HEK293T (cell line): ENCODE results near the gene TRIM67.

Source experiments
- CTCF ChIA-PET: fragments of 350-600 bp; formaldehyde crosslinking; extraction: SDS; loops from one replicate; lab custom pipeline; 2021; ENCODE audit warnings: antibody characterized with exemption, inconsistent platforms; lab: Yijun Ruan, JAX
- POLR2A ChIA-PET: fragments of 350-600 bp; formaldehyde crosslinking; extraction: SDS; loops from one replicate; lab custom pipeline; 2020; ENCODE audit warnings: antibody characterized with exemption, inconsistent platforms; lab: Yijun Ruan, JAX
- DNase-seq: peaks from one replicate; pipeline ENCODE4 v3.0.0; 2012; ENCODE audit warnings: mixed read lengths; ENCODE audit errors: extremely low spot score
- ARNT ChIP-seq: fragments of 450-650 bp; IDR thresholded peaks from 2 replicates; pipeline ENCODE4 v1.6.1; 2017; ENCODE audit warnings: mild to moderate bottlenecking
- BHLHE40 ChIP-seq: fragments of 450-650 bp; IDR thresholded peaks from 2 replicates; pipeline ENCODE4 v1.6.1; 2016; ENCODE audit warnings: mild to moderate bottlenecking, moderate library complexity, borderline replicate concordance
- CTBP1 ChIP-seq: fragments of 450-650 bp; IDR thresholded peaks from 2 replicates; pipeline ENCODE4 v1.6.1; 2016; ENCODE audit warnings: borderline replicate concordance
- ELF4 ChIP-seq: fragments of 450-650 bp; IDR thresholded peaks from 2 replicates; pipeline ENCODE4 v1.6.1; 2017; ENCODE audit warnings: antibody characterized with exemption
- FOXA1 ChIP-seq: fragments of 450-650 bp; IDR thresholded peaks from 2 replicates; pipeline ENCODE4 v1.6.1; 2016; ENCODE audit warnings: mild to moderate bottlenecking
- FOXK2 ChIP-seq: fragments of 450-650 bp; IDR thresholded peaks from 2 replicates; pipeline ENCODE4 v1.6.1; 2016; ENCODE audit warnings: mild to moderate bottlenecking
- FOXM1 ChIP-seq: fragments of 450-650 bp; IDR thresholded peaks from 2 replicates; pipeline ENCODE4 v1.6.1; 2017; ENCODE audit warnings: mild to moderate bottlenecking, borderline replicate concordance
- HDGF ChIP-seq: fragments of 450-650 bp; IDR thresholded peaks from 2 replicates; pipeline ENCODE4 v1.6.1; 2017; ENCODE audit warnings: antibody characterized with exemption, borderline replicate concordance
- L3MBTL2 ChIP-seq: fragments of 450-650 bp; conservative IDR thresholded peaks from 2 replicates; pipeline ENCODE4 v1.6.1; 2016; ENCODE audit warnings: mild to moderate bottlenecking
- LEF1 ChIP-seq: fragments of 450-650 bp; IDR thresholded peaks from 2 replicates; pipeline ENCODE4 v1.6.1; 2017; ENCODE audit warnings: mild to moderate bottlenecking, borderline replicate concordance
- PKNOX1 ChIP-seq: fragments of 450-650 bp; IDR thresholded peaks from 2 replicates; pipeline ENCODE4 v1.6.1; 2016
- SP1 ChIP-seq: fragments of 450-650 bp; IDR thresholded peaks from 2 replicates; pipeline ENCODE4 v1.6.1; 2017
- SUZ12 ChIP-seq: fragments of 450-650 bp; IDR thresholded peaks from 2 replicates; pipeline ENCODE4 v1.6.1; 2016; ENCODE audit warnings: mild to moderate bottlenecking
- TARDBP ChIP-seq: fragments of 450-650 bp; IDR thresholded peaks from 2 replicates; pipeline ENCODE4 v1.6.1; 2016
- ZNF384 ChIP-seq: fragments of 450-650 bp; IDR thresholded peaks from 2 replicates; pipeline ENCODE4 v1.6.1; 2016

The TRIM67 gene

GRCh38 chr1:231265379-231265778 is 103.5 kb downstream of the TRIM67 start:
- POLR2A ChIA-PET, result no interaction called here
- DNase-seq, result no peak
- TF ChIP-seq TARDBP, result no peak
- no peak for TF ChIP-seq SUZ12
- no peak for TF ChIP-seq L3MBTL2
- no peak for TF ChIP-seq PKNOX1
- TF ChIP-seq FOXM1, result no peak
- no peak for TF ChIP-seq ELF4
- TF ChIP-seq SP1, result no peak
- TF ChIP-seq FOXA1, result no peak
- TF ChIP-seq HDGF, result no peak
- TF ChIP-seq FOXK2, result no peak
- no peak for TF ChIP-seq BHLHE40
- no peak for TF ChIP-seq ARNT
- no peak for TF ChIP-seq LEF1
- TF ChIP-seq CTBP1, result no peak
- CTCF ChIA-PET, result no interaction called here

- TF ChIP-seq SUZ12 (no peak), FOXK2 (no peak), ZNF384 (no peak), LEF1 (no peak), SP1 (no peak), CTBP1 (no peak)
- POLR2A ChIA-PET, result interaction anchor here (0.8 kb wide), 1 partner anchor 69 kb away, joined by 3 read pairs; no protein-coding TSS in a partner anchor
- CTCF ChIA-PET, result interaction anchor here (1.1 kb wide), 1 partner anchor 11 kb away, joined by 3 read pairs; no protein-coding TSS in a partner anchor
- no peak for DNase-seq
These were observed 105.0 kb downstream of the TRIM67 start for GRCh38 chr1:231266811-231267322.
